IMR-90 (cell line): ENCODE measurements around the gene PARP11. TPM values are rescaled to one million over a fixed set of nuclear protein-coding genes. Genes with fewer than 3 reads are reported as not detected.

ENCODE experiments used
- ATAC-seq: fragments of 200-7000 bp; cut with Tn5 transposase; 2 replicates; pipeline ENCODE4 v1.9.1; 2020; ENCODE audit warnings: low read depth, mild to moderate bottlenecking, moderate library complexity
- BruUV-seq: library from RNA; stranded (reverse); fragments of 400-500 nt; replicated peaks from 2 replicates; lab custom pipeline; 2021; lab: Mats Ljungman, UMichigan
- CTCF ChIA-PET: fragments of 300-600 bp; formaldehyde crosslinking; extraction: SDS; loops from one replicate; lab custom pipeline; 2021; ENCODE audit warnings: antibody characterized with exemption; lab: Yijun Ruan, JAX
- POLR2A ChIA-PET: fragments of 300-600 bp; sonication (Branson Sonifier 250); formaldehyde crosslinking; loops from one replicate; lab custom pipeline; 2022; ENCODE audit warnings: antibody characterized with exemption; ENCODE audit not compliant: unreplicated experiment; lab: Charles Lee
- DNase-seq: peaks from one replicate; pipeline ENCODE4 v3.0.0; 2013
- H2AFZ ChIP-seq: replicated peaks from 2 replicates; pipeline ENCODE3; 2013; ENCODE audit warnings: low read length, mild to moderate bottlenecking; ENCODE audit not compliant: poor library complexity
- H2AK5ac ChIP-seq: 2 replicates; pipeline ENCODE4 v1.6.1; 2013; ENCODE audit warnings: low read depth, low read length, inconsistent platforms
- H2AK9ac ChIP-seq: replicated peaks from 2 replicates; pipeline ENCODE3; 2013; ENCODE audit warnings: mild to moderate bottlenecking, low read depth, low read length, moderate library complexity; ENCODE audit not compliant: poor library complexity
- H2BK120ac ChIP-seq: 2 replicates; pipeline ENCODE4 v1.6.1; 2013; ENCODE audit warnings: low read depth, low read length, inconsistent platforms
- H2BK15ac ChIP-seq: 3 replicates; pipeline ENCODE4 v1.6.1; 2013; ENCODE audit warnings: low read depth, low read length, inconsistent platforms
- H2BK20ac ChIP-seq: 2 replicates; pipeline ENCODE4 v1.6.1; 2013; ENCODE audit warnings: low read depth, mild to moderate bottlenecking, inconsistent platforms, low read length, moderate library complexity
- H2BK5ac ChIP-seq: 2 replicates; pipeline ENCODE4 v1.6.1; 2013; ENCODE audit warnings: mild to moderate bottlenecking, low read depth, low read length, inconsistent platforms; ENCODE audit not compliant: poor library complexity, severe bottlenecking
- H3K14ac ChIP-seq: replicated peaks from 2 replicates; pipeline ENCODE4 v1.6.1; 2013; ENCODE audit warnings: low read depth, low read length, inconsistent platforms
- H3K18ac ChIP-seq: 2 replicates; pipeline ENCODE4 v1.6.1; 2013; ENCODE audit warnings: low read depth, low read length, control low read depth
- H3K23ac ChIP-seq: 2 replicates; pipeline ENCODE4 v1.6.1; 2013; ENCODE audit warnings: low read depth, low read length, inconsistent platforms
- H3K27ac ChIP-seq: 2 replicates; pipeline ENCODE4 v1.5.1; 2013; ENCODE audit warnings: mild to moderate bottlenecking, control low read depth, low read length; ENCODE audit not compliant: insufficient read depth
- H3K27me3 ChIP-seq: 2 replicates; pipeline ENCODE4 v1.6.1; 2013; ENCODE audit warnings: low read length; ENCODE audit not compliant: control insufficient read depth, insufficient read depth
- H3K36me3 ChIP-seq: 2 replicates; pipeline ENCODE4 v1.6.1; 2013; ENCODE audit warnings: low read length, mixed read lengths; ENCODE audit not compliant: control insufficient read depth, insufficient read depth
- H3K4ac ChIP-seq: 2 replicates; pipeline ENCODE4 v1.6.1; 2013; ENCODE audit warnings: low read depth, low read length, inconsistent platforms
- H3K4me1 ChIP-seq: 2 replicates; pipeline ENCODE4 v1.6.1; 2013; ENCODE audit warnings: low read length, mixed read lengths; ENCODE audit not compliant: control insufficient read depth, insufficient read depth
- H3K4me2 ChIP-seq: 2 replicates; pipeline ENCODE4 v1.6.1; 2013; ENCODE audit warnings: low read depth, mild to moderate bottlenecking, control low read depth, low read length, moderate library complexity
- H3K4me3 ChIP-seq: 2 replicates; pipeline ENCODE4 v1.5.1; 2013; ENCODE audit warnings: low read depth, mild to moderate bottlenecking, control low read depth, low read length, moderate library complexity; ENCODE audit not compliant: insufficient read depth
- H3K56ac ChIP-seq: 2 replicates; pipeline ENCODE4 v1.6.1; 2013; ENCODE audit warnings: low read length, inconsistent platforms; ENCODE audit not compliant: insufficient read depth; ENCODE audit errors: extremely low read depth
- H3K79me1 ChIP-seq, 2 experiments: 2 replicates each; pipeline ENCODE4 v1.6.1; 2013; ENCODE audit warnings: low read length in 2 of 2, inconsistent platforms in 1 of 2, low read depth in 1 of 2
- H3K9ac ChIP-seq: 2 replicates; pipeline ENCODE4 v1.6.1; 2013; ENCODE audit warnings: low read depth, low read length, control low read depth
- H3K9me1 ChIP-seq: 2 replicates; pipeline ENCODE4 v1.6.1; 2013; ENCODE audit warnings: low read length, inconsistent platforms; ENCODE audit not compliant: insufficient read depth
- H3K9me3 ChIP-seq: 2 replicates; pipeline ENCODE4 v1.6.1; 2013; ENCODE audit warnings: low read length; ENCODE audit not compliant: control insufficient read depth, insufficient read depth
- H4K20me1 ChIP-seq: 2 replicates; pipeline ENCODE4 v1.6.1; 2013; ENCODE audit warnings: low read length, inconsistent platforms; ENCODE audit not compliant: insufficient read depth
- H4K5ac ChIP-seq: 2 replicates; pipeline ENCODE4 v1.6.1; 2013; ENCODE audit warnings: mild to moderate bottlenecking, low read depth, low read length, control low read depth
- H4K8ac ChIP-seq, 2 experiments: 2 replicates each; pipeline ENCODE4 v1.6.1; 2013; ENCODE audit warnings: low read depth in 2 of 2, low read length in 2 of 2, control low read depth in 1 of 2, inconsistent platforms in 1 of 2
- H4K91ac ChIP-seq: 2 replicates; pipeline ENCODE4 v1.6.1; 2013; ENCODE audit warnings: low read depth, low read length, inconsistent platforms; ENCODE audit not compliant: insufficient read depth
- MAFK ChIP-seq: IDR thresholded peaks from 2 replicates; pipeline ENCODE4 v1.6.1; 2012; ENCODE audit warnings: low read depth, low read length, improper control_type of control experiment
- POLR2A ChIP-seq: IDR thresholded peaks from 2 replicates; pipeline ENCODE4 v1.6.1; 2012; ENCODE audit warnings: mild to moderate bottlenecking, low read depth, low read length
- WGBS, 2 experiments: methylation state at CpG; one replicate each; pipeline versions ENCODE4 v1.1.5 to v1.1.7; 2013; ENCODE audit warnings: missing lambda C conversion rate in 2 of 2; ENCODE audit not compliant: insufficient read length in 1 of 2; ENCODE audit errors: extremely low coverage in 2 of 2; 5-methylcytosine and 5-hydroxymethylcytosine counted together
- dilution Hi-C: fragments of 300-500 bp; cut with HindIII; formaldehyde crosslinking; loops from one replicate; pipeline ENCODE4 v1.14.3; 2018; ENCODE audit warnings: low sequenced_read_pairs; ENCODE audit not compliant: unreplicated experiment
- in situ Hi-C: fragments of 300-500 bp; cut with MboI; formaldehyde crosslinking; loops from 3 replicates; pipeline ENCODE4 v1.14.3; 2019; ENCODE audit warnings: low sequenced_read_pairs, inconsistent platforms, mixed read lengths
- intact Hi-C: fragments of 100-400 bp; cut with micrococcal nuclease; formaldehyde crosslinking; loops from 2 replicates; pipeline ENCODE4 v1.10.0; 2022
- polyA plus RNA-seq, 3 experiments: library from polyadenylated mRNA; depleted of rRNA; stranded (reverse); fragments of >200 nt; gene quantifications; 2 replicates each; pipeline ENCODE4 v1.2.3, GENCODE V29; 2012; ENCODE audit warnings: low replicate concordance in 1 of 3
- total RNA-seq: library from RNA; depleted of rRNA; stranded (reverse); fragments of >200 nt; gene quantifications from 2 replicates; pipeline ENCODE4 v1.2.3, GENCODE V29; 2012

Gene PARP11
- total and polyA plus RNA-seq, 2 of the 4 experiments (the other 2 are of a cell fraction): 1.8 to 3.0 TPM

DNA sequence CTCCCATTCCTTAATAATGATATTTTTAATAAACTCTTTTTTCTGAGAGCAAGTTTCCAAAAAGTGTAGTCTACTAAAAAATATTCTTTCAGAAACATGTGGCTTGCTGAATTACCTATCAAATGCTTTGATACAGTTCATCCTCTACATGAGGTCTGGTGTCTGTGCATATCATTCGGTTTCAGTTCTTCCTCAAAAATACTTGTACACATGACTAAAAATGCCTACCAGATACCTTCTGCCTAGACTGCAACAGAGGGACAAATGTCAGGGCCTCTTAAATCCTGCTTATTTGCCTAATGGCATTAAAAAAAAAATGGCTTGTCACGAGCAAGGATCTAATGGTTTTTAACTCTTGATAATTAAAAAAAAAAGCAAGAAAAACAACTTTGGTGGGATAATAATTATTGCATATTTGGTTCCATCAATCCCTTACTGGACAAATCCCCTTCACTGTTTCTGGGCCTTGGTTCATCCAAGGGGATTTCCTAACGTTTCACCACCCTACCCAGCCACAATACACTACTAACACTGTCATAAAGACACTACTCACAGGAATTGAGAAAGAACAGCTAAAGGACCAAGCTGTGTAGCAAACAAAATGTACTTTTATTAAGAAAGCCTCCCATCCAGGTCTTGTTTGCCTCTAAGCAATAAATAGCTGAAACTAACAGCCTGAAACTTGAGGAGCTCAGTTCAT lies 45.7 kb downstream of the PARP11 start:
- Histone ChIP-seq H3K56ac (no peak overlapping the region), H3K27me3 (no peaks in the 10 kb centered on the region), H3K14ac (no peak overlapping the region), H2BK15ac (no peak overlapping the region), H3K9ac (no peak overlapping the region), H3K23ac (no peak overlapping the region), H2BK5ac (no peak overlapping the region), H3K4me1 (no peaks in the 10 kb centered on the region), H4K20me1 (no peaks in the 10 kb centered on the region), H2BK20ac (no peak overlapping the region), H3K79me1 (no peaks in the 10 kb centered on the region), H3K4ac (no peak overlapping the region), H2AFZ (no peak overlapping the region), H3K36me3 (peaks cover 2% of the 10 kb centered on the region; the same call in 1 of the 2 replicates), H3K27ac (no peak overlapping the region), H3K4me2 (no peak overlapping the region), H2AK5ac (no peak overlapping the region), H4K91ac (no peak overlapping the region), H3K9me1 (0 out of 2 replicates have a peak, but pooled peaks cover 2% of the 10 kb centered on the region), H2BK120ac (no peak overlapping the region), H4K8ac (no peak overlapping the region), H4K5ac (no peak overlapping the region), H3K4me3 (no peak overlapping the region), H3K18ac (no peak overlapping the region), H2AK9ac (no peak overlapping the region), H3K9me3 (no peaks in the 10 kb centered on the region)
- in situ Hi-C loops: no loop called here
- ATAC-seq: no peak
- intact Hi-C loops: no loop called here
- CTCF ChIA-PET: interaction anchor here (1.2 kb wide), 1 partner anchor 10 kb away, joined by 3 read pairs; no protein-coding TSS in a partner anchor
- TF ChIP-seq MAFK: no peak
- TF ChIP-seq POLR2A: no peak
- BruUV-seq: no TSS peak
- WGBS, 2 experiments: no CpG with 5 or more reads among the region's 3 CpGs
- no peak for DNase-seq
- POLR2A ChIA-PET: no interaction called here
- dilution Hi-C loops: no loop called here
